PC-9 (cell line): Measurements from ENCODE around the gene ZDHHC1.

Experiments
- EZH2 ChIP-seq: fragments of 200-600 bp; sonication (generic); IDR thresholded peaks from 2 replicates; pipeline ENCODE4 v1.8.0; 2017; ENCODE audit warnings: antibody characterized with exemption, low read depth
- TF ChIP-seq, protein P1 (sequence below): fragments of 200-600 bp; sonication (generic); conservative IDR thresholded peaks from 2 replicates; pipeline ENCODE4 v1.6.1; 2017; ENCODE audit warnings: mixed run types, antibody characterized with exemption, mild to moderate bottlenecking, moderate library complexity

DNA sequence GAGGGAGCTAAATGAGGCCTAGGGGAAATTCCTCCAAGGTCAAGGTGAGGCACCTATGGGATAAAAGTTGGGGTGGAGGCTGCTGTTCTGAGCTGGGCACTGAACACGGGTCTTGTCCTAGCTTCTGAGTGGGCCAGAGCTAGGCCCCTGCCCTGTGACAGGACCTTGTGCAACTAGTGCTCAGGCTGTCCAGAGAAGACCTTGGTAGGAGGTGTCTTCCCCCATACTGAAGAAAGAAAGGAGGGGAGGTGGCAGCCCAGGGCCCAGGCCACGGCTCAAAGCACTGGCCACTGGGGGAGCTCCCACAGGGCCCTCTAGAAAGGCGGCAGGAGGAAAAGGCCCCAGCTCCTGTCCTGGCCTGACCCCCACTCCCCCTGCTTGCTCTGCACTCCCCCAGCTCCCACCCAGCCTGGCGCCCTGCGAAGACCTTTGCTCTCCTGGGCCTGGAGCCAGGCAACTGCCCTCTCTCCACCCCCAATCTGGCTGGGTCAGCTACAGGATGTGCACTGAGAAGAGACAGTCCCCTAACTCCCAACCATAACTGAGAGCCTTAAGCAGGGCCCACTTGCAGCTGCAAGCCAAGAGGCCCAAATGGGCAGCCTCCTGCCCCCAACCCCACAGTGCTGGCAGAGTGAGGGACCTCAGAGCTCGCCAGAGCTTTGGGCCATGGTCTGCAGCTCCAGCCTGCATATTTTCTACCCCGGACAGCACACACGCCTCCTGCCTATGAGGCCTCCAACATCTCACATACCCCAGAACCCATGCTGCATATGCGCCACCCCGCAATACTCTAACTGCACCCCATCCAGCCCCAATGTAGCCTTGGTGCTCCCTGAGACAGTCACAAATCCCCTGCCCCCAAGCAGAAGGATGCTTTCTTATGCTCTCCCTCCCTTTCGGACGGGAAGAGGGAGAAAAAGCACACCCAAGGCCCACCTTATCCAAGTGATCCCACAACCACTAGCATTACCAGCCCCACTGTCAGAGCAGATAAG is 29.9 kb upstream of the ZDHHC1 start:
- TF ChIP-seq, protein P1, sequence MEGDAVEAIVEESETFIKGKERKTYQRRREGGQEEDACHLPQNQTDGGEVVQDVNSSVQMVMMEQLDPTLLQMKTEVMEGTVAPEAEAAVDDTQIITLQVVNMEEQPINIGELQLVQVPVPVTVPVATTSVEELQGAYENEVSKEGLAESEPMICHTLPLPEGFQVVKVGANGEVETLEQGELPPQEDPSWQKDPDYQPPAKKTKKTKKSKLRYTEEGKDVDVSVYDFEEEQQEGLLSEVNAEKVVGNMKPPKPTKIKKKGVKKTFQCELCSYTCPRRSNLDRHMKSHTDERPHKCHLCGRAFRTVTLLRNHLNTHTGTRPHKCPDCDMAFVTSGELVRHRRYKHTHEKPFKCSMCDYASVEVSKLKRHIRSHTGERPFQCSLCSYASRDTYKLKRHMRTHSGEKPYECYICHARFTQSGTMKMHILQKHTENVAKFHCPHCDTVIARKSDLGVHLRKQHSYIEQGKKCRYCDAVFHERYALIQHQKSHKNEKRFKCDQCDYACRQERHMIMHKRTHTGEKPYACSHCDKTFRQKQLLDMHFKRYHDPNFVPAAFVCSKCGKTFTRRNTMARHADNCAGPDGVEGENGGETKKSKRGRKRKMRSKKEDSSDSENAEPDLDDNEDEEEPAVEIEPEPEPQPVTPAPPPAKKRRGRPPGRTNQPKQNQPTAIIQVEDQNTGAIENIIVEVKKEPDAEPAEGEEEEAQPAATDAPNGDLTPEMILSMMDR, result no peak
- TF ChIP-seq EZH2, result no peak
